CD4-positive, alpha-beta memory T cell (primary cell): ENCODE measurements around the gene PRICKLE4. TPM values are rescaled to one million over a fixed set of nuclear protein-coding genes. Genes with fewer than 3 reads are reported as not detected.

Source experiments
- CTCF ChIA-PET: fragments of 350-600 bp; sonication (Branson Sonifier 250); formaldehyde crosslinking; loops from one replicate; lab custom pipeline; 2021; ENCODE audit warnings: inconsistent platforms; ENCODE audit not compliant: partially characterized antibody; lab: Charles Lee
- POLR2A ChIA-PET: fragments of 350-600 bp; sonication (Branson Sonifier 250); formaldehyde crosslinking; loops from one replicate; lab custom pipeline; 2021; ENCODE audit not compliant: partially characterized antibody; lab: Charles Lee
- DNase-seq, 5 donors: peaks; one replicate each; pipeline versions ENCODE4 v3.0.0 to v3.0.0-alpha.2; 2020 to 2022; ENCODE audit warnings: mixed read lengths in 1 of 5
- H3K27ac ChIP-seq: one replicate; pipeline ENCODE4 v1.7.0; 2013; ENCODE audit warnings: low read depth, low read length
- H3K27me3 ChIP-seq: 2 replicates; pipeline ENCODE4 v1.7.0; 2013; ENCODE audit warnings: mild to moderate bottlenecking, low read length, moderate library complexity; ENCODE audit not compliant: insufficient read depth
- H3K36me3 ChIP-seq: 2 replicates; pipeline ENCODE4 v1.7.0; 2013; ENCODE audit warnings: mild to moderate bottlenecking, low read length, moderate library complexity; ENCODE audit not compliant: insufficient read depth
- H3K4me1 ChIP-seq: 2 replicates; pipeline ENCODE4 v1.7.0; 2013; ENCODE audit warnings: mild to moderate bottlenecking, low read length, moderate library complexity; ENCODE audit not compliant: insufficient read depth
- H3K4me3 ChIP-seq, 2 donors: one replicate each; pipeline ENCODE4 v1.7.0; 2013; ENCODE audit warnings: low read length in 2 of 2, mild to moderate bottlenecking in 1 of 2
- H3K9me3 ChIP-seq, 2 donors: one replicate each; pipeline ENCODE4 v1.7.0; 2013; ENCODE audit warnings: low read length in 2 of 2, control low read depth in 1 of 2; ENCODE audit not compliant: control insufficient read depth in 1 of 2
- H3K27ac Mint-ChIP-seq, 7 donors: one replicate each; pipeline ENCODE4 v1.8.0; 2020 to 2021; ENCODE audit warnings: mixed read lengths in 7 of 7, mild to moderate bottlenecking in 6 of 7, inconsistent platforms in 3 of 7, moderate library complexity in 3 of 7
- H3K27me3 Mint-ChIP-seq, 2 donors: one replicate each; pipeline ENCODE4 v1.8.0; 2020 to 2021; ENCODE audit warnings: mixed read lengths in 2 of 2
- H3K36me3 Mint-ChIP-seq, 2 donors: one replicate each; pipeline ENCODE4 v1.8.0; 2020 to 2021; ENCODE audit warnings: mixed read lengths in 2 of 2, inconsistent platforms in 1 of 2, mild to moderate bottlenecking in 1 of 2
- H3K4me1 Mint-ChIP-seq, 4 donors: one replicate each; pipeline ENCODE4 v1.8.0; 2020 to 2021; ENCODE audit warnings: mixed read lengths in 4 of 4, mild to moderate bottlenecking in 1 of 4
- H3K4me3 Mint-ChIP-seq, 8 donors: one replicate each; pipeline ENCODE4 v1.8.0; 2020 to 2021; ENCODE audit warnings: mixed read lengths in 8 of 8, mild to moderate bottlenecking in 7 of 8, moderate library complexity in 6 of 8, inconsistent platforms in 3 of 8
- H3K9me3 Mint-ChIP-seq, 8 donors: one replicate each; pipeline ENCODE4 v1.8.0; 2020 to 2021; ENCODE audit warnings: mixed read lengths in 8 of 8, mild to moderate bottlenecking in 5 of 8, inconsistent platforms in 3 of 8, moderate library complexity in 1 of 8
- intact Hi-C: fragments of 100-400 bp; cut with micrococcal nuclease; formaldehyde crosslinking; loops from one replicate; pipeline ENCODE4 v1.15.1; 2023
- polyA plus RNA-seq, 2 donors: library from polyadenylated mRNA; unstranded; fragments of 300-500 nt; fragmentation: Illumina TruSeq; gene quantifications; one replicate each; pipeline ENCODE4 v1.2.3, GENCODE V29; 2021
- total RNA-seq, 2 experiments: library from RNA; stranded (reverse); gene quantifications; one replicate each; pipeline ENCODE4 v1.2.3, GENCODE V29; 2021

The PRICKLE4 gene
- total and polyA plus RNA-seq, 4 experiments from 2014 or later = not detected

DNA sequence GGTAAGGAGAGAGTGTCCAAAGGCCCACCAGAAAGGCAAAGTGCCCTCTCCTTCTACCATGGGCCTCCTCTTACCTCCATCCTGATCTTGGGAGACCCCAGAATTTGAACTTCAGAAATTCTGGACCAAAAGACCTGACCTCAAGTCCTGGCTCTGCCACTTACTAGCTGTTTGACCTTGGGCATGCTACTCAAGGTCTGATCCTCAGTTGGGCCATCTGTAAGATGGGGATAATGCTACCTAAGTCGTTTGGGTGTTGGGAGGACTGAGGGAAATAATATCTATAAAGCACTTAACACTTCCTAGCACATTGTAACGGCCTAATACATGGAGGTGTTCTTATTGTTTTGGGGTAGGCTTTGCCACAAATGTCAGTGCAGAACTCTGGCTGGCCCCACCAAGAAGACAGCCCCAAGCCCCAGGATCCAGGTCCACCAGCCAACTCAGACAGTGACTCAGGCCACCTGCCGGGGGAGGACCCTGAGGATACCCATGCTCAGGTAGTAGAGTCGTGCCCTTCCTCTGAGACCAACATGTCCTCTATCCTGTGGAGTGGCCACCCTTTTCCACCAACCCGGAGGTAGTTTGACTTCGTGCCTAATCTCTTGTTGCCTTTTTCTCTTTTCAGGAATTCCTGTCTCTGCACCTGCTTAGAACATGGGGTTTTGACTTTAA is 2.7 kb downstream of the PRICKLE4 start:
- Histone ChIP-seq H3K36me3 (no peaks in the 10 kb centered on the region), H3K4me3 (no peak overlapping the region), H3K9me3 (no peaks in the 10 kb centered on the region), H3K4me1 (peaks cover 21% of the 10 kb centered on the region), H3K27ac (no peak overlapping the region), H3K27me3 (no peaks in the 10 kb centered on the region)
- intact Hi-C loops = loop anchor here (10.0 kb wide), 1 partner anchor 1392 kb away; the partner anchor contains the start of gene SRF
- Mint-ChIP-seq H3K4me3 (peak overlapping the region in 1 of 8 donors; percentile 63), H3K4me1 (peaks cover 11 to 42% (median 20%) of the 10 kb centered on the region in 4 donors), H3K27me3 (peaks cover 3 to 5% of the 10 kb centered on the region in 2 donors), H3K36me3 (peaks cover 0 to 15% of the 10 kb centered on the region in 2 donors), H3K27ac (peak overlapping the region in 1 of 7 donors; percentile 48), H3K9me3 (peaks cover 0 to 2% (median 0%) of the 10 kb centered on the region in 8 donors)
- ChIA-PET CTCF (interaction anchor here (0.9 to 9.8 kb wide), 5 partner anchors 8 to 765 kb away, joined by 3 to 178 read pairs (median 8); partner anchors contain the start of genes BYSL, MED20 and TAF8), POLR2A (interaction anchor here (1.2 to 5.5 kb wide), 2 partner anchors 263 to 267 kb away, joined by 4 to 126 read pairs; partner anchors contain the start of gene TAF8)
- no peak for DNase-seq

DNA sequence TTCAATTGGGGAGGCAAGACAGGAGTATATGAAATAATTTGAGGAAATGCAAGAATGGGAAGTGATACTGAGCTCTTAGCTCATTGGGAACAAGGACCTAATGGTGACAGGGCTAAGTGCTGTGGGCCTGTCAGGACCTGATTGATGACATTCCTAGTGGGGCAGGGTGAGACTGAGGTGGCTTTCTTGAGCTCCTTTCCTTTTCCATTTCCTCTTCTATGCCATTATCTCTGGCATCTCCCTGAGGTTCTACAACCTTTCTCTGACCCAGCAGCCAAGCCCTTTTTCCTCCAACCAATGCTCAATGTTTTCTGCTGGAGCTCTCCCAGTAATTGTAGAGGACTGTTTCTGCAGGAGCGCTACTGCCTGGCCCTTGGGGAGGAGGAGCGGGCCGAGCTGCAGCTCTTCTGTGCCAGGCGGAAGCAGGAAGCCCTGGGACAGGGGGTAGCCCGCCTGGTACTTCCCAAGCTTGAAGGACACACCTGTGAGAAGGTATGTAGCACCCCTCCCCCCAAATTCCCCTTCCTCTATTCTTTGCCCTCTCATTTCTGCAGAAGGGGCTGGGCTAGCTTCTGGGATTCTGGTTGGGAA is 4.1 kb downstream of the PRICKLE4 start:
- peaks cover 3 to 20% of the 10 kb centered on the region in 2 donors for H3K36me3 Mint-ChIP-seq
- Histone ChIP-seq H3K4me1 (peaks cover 23% of the 10 kb centered on the region), H3K36me3 (peaks cover 8% of the 10 kb centered on the region), H3K27ac (no peak overlapping the region), H3K4me3 (no peak overlapping the region), H3K9me3 (no peaks in the 10 kb centered on the region), H3K27me3 (no peaks in the 10 kb centered on the region)
- peak overlapping the region in 7 of 8 donors; percentile 34 to 74 (median 57) for H3K4me3 Mint-ChIP-seq
- peaks cover 3 to 5% of the 10 kb centered on the region in 2 donors for H3K27me3 Mint-ChIP-seq
- POLR2A ChIA-PET = interaction anchor here (1.1 to 5.5 kb wide), 2 partner anchors 137 to 261 kb away, joined by 3 to 126 read pairs; partner anchors contain the start of genes BYSL and TAF8
- H3K4me1 Mint-ChIP-seq = peaks cover 10 to 34% (median 22%) of the 10 kb centered on the region in 4 donors
- peaks cover 0 to 2% (median 0%) of the 10 kb centered on the region in 8 donors for H3K9me3 Mint-ChIP-seq
- intact Hi-C loops = loop anchor here (10.0 kb wide), 1 partner anchor 1390 kb away; the partner anchor contains the start of gene SRF
- DNase-seq = no peak
- CTCF ChIA-PET = interaction anchor here (1.3 to 9.8 kb wide), 5 partner anchors 9 to 430 kb away, joined by 3 to 178 read pairs (median 6); partner anchors contain the start of genes BYSL, MED20, TAF8 and TFEB
- peak overlapping the region in 2 of 7 donors; percentile 36 to 57 for H3K27ac Mint-ChIP-seq

DNA sequence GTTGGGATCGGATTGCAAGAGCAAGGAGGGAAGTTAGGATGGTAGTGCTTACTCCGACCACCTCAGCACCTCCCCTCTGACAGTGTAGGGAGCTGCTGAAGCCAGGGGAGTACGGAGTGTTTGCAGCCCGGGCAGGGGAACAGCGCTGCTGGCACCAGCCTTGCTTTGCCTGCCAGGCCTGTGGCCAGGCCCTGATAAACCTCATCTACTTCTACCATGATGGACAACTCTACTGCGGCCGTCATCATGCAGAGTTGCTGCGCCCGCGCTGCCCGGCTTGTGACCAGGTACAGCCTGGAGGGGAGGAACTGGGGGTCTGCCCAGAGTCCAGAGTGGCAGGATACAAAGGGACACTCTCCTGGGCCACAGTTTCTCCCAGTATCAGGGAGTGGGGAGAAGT is 4.7 kb downstream of the PRICKLE4 start:
- Histone ChIP-seq H3K36me3 (peaks cover 12% of the 10 kb centered on the region), H3K4me1 (peaks cover 23% of the 10 kb centered on the region), H3K9me3 (no peaks in the 10 kb centered on the region), H3K4me3 (no peak overlapping the region), H3K27me3 (no peaks in the 10 kb centered on the region), H3K27ac (no peak overlapping the region)
- Mint-ChIP-seq H3K4me1 (peaks cover 10 to 36% (median 19%) of the 10 kb centered on the region in 4 donors), H3K4me3 (peak overlapping the region in 7 of 8 donors; percentile 56 to 84 (median 73)), H3K36me3 (peaks cover 9 to 23% of the 10 kb centered on the region in 2 donors), H3K27ac (peak overlapping the region in 1 of 7 donors; percentile 57), H3K9me3 (peaks cover 0 to 2% (median 0%) of the 10 kb centered on the region in 8 donors), H3K27me3 (peaks cover 3% of the 10 kb centered on the region in 2 donors)
- intact Hi-C loops = loop anchor here (10.0 kb wide), 1 partner anchor 1390 kb away; the partner anchor contains the start of gene SRF
- DNase-seq = no peak
- ChIA-PET CTCF (interaction anchor here (1.3 to 9.8 kb wide), 7 partner anchors 9 to 432 kb away, joined by 3 to 178 read pairs (median 6); partner anchors contain the start of genes BYSL, MED20, TAF8 and TFEB), POLR2A (interaction anchor here (1.1 to 5.5 kb wide), 4 partner anchors 47 to 261 kb away, joined by 3 to 126 read pairs (median 25); partner anchors contain the start of genes BYSL, MED20 and TAF8)

DNA sequence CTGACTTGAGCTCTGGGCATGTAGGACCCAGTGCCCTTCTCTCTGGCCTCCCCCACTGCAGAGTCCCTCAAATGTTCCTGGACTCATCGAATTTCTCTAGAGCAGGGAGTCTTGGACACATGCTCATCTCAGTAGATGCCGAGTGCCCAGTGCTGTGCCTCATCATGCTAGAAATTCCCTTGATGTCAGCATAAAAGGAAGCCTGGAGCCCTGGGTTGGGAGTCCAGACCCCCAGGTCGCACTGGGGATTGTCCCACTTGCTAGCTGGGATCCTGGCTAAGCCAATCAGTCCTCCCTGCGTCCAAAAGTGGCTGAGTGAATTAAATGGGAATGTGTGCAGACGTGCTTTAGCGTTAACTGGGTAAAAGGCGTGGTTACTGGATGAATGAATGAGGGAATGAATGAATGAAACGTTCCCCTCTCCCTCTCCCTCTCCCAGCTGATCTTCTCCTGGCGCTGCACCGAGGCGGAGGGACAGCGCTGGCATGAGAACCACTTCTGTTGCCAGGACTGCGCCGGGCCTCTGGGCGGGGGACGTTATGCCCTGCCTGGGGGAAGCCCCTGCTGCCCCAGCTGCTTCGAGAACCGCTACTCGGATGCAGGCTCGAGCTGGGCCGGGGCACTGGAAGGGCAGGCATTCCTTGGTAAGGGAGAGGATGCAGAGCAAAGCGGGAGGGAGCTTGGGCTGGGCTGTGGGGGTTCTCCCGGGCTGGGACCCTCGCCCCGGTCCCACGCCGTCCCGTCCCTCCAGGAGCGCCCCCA is 5.3 kb downstream of the PRICKLE4 start:
- peaks cover 3% of the 10 kb centered on the region in 2 donors for H3K27me3 Mint-ChIP-seq
- POLR2A ChIA-PET = interaction anchor here (1.0 to 5.5 kb wide), 13 partner anchors 10 to 1093 kb away, joined by 3 to 126 read pairs (median 6); partner anchors contain the start of genes BYSL, CCND3, MED20 and RPL7L1
- DNase-seq = no peak
- H3K27me3 ChIP-seq = no peaks in the 10 kb centered on the region
- peaks cover 12 to 27% of the 10 kb centered on the region in 2 donors for H3K36me3 Mint-ChIP-seq
- H3K27ac ChIP-seq = no peak overlapping the region
- H3K4me3 Mint-ChIP-seq = peak overlapping the region; percentile 68 to 99 (median 80)
- H3K27ac Mint-ChIP-seq = peak overlapping the region in 3 of 7 donors; percentile 69 to 98 (median 77)
- peaks cover 21% of the 10 kb centered on the region for H3K4me1 ChIP-seq
- peaks cover 10 to 34% (median 17%) of the 10 kb centered on the region in 4 donors for H3K4me1 Mint-ChIP-seq
- peaks cover 0 to 2% (median 0%) of the 10 kb centered on the region in 8 donors for H3K9me3 Mint-ChIP-seq
- peak overlapping the region in 1 of 2 donors; percentile 84 for H3K4me3 ChIP-seq
- H3K36me3 ChIP-seq = peaks cover 18% of the 10 kb centered on the region
- intact Hi-C loops = loop anchor here (2.0 to 10.0 kb wide), 2 partner anchors 319 to 1389 kb away; partner anchors contain the start of gene SRF
- H3K9me3 ChIP-seq = no peaks in the 10 kb centered on the region
- CTCF ChIA-PET = interaction anchor here (0.5 to 9.8 kb wide), 15 partner anchors 9 to 810 kb away, joined by 3 to 178 read pairs (median 4); partner anchors contain the start of genes BYSL, MED20, TAF8 and TFEB

DNA sequence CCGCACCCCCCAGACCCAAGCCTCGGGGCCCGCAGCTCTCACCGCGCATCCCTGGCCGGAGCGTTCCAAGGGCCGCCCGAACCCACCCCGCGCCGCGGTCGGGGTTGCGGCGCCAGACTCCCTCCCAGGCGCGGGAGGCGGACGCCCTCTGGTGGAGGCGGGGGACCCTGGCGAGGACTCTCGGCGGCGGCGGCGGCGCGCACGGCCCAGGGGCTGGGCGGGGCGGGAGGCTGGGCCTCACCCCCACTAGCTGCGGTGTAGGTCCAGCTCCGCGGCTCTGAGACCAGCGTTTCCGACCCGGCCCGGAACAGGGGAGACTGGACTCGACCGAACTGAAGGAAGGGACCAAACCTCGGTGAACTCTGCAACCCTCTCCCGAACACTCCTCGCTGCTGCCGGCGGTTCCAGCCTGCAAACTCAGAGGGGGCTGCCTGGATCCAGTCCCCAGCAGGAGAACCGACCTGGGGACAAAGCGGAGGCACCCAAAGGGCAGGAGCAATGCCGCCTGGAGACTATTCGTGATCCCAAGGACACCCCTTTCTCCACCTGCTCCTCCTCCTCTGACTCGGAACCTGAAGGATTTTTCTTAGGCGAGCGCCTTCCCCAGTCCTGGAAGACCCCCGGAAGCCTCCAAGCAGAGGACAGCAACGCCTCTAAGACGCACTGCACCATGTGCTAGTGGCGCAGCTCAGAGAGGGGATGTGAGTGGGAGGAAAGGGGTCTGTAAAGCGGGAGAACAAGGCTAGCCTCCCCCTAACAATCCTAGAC is 6.1 kb downstream of the PRICKLE4 start:
- peaks cover 0 to 3% of the 10 kb centered on the region in 2 donors for H3K27me3 Mint-ChIP-seq
- Histone ChIP-seq H3K4me3 (peak overlapping the region; percentile 84 to 100), H3K4me1 (peaks cover 16% of the 10 kb centered on the region), H3K27me3 (no peaks in the 10 kb centered on the region), H3K9me3 (no peaks in the 10 kb centered on the region), H3K36me3 (peaks cover 23% of the 10 kb centered on the region), H3K27ac (peak overlapping the region; percentile 90)
- peak; percentile 82 to 89 (median 84) for DNase-seq
- peaks cover 17 to 32% of the 10 kb centered on the region in 2 donors for H3K36me3 Mint-ChIP-seq
- H3K4me3 Mint-ChIP-seq = peak overlapping the region; percentile 95 to 99 (median 98)
- intact Hi-C loops = loop anchor here (1.0 to 10.0 kb wide), 12 partner anchors 7 to 1843 kb away; partner anchors contain the start of genes BYSL, CCND3, FRS3 and GTPBP2
- POLR2A ChIA-PET = interaction anchor here (0.9 to 5.5 kb wide), 23 partner anchors 9 to 1843 kb away, joined by 3 to 126 read pairs (median 5); partner anchors contain the start of genes BYSL, CCND3, CNPY3 and MED20
- peaks cover 0 to 2% (median 0%) of the 10 kb centered on the region in 8 donors for H3K9me3 Mint-ChIP-seq
- H3K27ac Mint-ChIP-seq = peak overlapping the region; percentile 92 to 98 (median 98)
- CTCF ChIA-PET = interaction anchor here (0.5 to 9.8 kb wide), 26 partner anchors 9 to 1641 kb away, joined by 3 to 178 read pairs (median 4); partner anchors contain the start of genes ABCC10, BYSL, MED20 and TAF8
- peaks cover 7 to 29% (median 12%) of the 10 kb centered on the region in 4 donors for H3K4me1 Mint-ChIP-seq
